Measurements from ENCODE around the gene AVL9. TPM values are rescaled to one million over a fixed set of nuclear protein-coding genes. Genes with fewer than 3 reads are reported as not detected.

AVL9 gene
- total and polyA plus RNA-seq, 2 of the 13 experiments (the other 11 are each of a cell fraction or from before 2014, with no cell fraction given): 29.9 to 48.0 TPM

DNA sequence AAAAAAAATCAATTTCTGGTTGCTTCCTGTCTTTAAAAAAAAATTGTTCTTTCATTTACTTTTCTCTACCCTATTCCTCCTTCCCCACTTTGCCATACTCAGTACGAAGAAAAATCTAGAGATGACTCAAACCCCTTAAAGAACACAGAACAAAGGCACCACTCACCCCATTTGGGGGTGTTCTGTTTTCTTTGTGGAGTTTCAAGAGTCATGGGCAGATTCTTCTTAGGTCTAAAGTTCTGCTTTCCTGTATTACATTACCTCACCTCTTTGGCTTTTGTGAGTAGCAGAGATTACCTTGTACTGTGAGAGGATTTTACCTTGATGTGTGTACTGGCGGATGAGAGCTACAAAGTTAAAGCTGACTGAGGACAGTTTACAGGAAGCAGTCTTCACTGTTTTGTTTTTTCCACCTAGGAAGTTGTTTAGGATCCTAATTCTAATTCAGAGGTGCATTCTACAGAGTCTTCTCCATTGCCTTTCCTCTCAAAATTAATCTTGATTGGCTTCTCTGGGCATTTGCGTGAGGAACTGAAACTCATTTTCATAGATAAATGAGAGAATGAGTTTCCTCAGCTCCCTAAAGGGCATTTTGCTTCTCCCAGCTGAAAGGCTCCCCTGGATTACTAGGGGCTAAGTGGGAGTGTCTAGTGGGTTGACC, 20.7 kb downstream of the AVL9 start (continued):
- no peak for TF ChIP-seq KIAA2018 (CRISPR knock-in tag; IDR thresholded peaks at IDR 0.05; ENCODE audit: borderline replicate concordance)
- TF ChIP-seq RNF219 (CRISPR knock-in tag; IDR thresholded peaks at IDR 0.05): no peak
- TF ChIP-seq GLI4 (CRISPR knock-in tag; IDR thresholded peaks at IDR 0.05; ENCODE audit: borderline replicate concordance): no peak
- TF ChIP-seq ZNF138 (CRISPR knock-in tag; IDR thresholded peaks at IDR 0.05; ENCODE audit: low read depth): no peak
- peak; percentile 50; the same call in 1 of the 2 replicates for TF ChIP-seq MED1 (CRISPR knock-in tag; IDR thresholded peaks at IDR 0.05)
- no peak for TF ChIP-seq NFE2L1 (CRISPR knock-in tag; IDR thresholded peaks at IDR 0.05; ENCODE audit: borderline replicate concordance)
- peak; percentile 78 for TF ChIP-seq PAXIP1 (CRISPR knock-in tag; conservative IDR thresholded peaks at IDR 0.05)
- no peak for TF ChIP-seq SRSF1 (optimal IDR thresholded peaks at IDR 0.05; ENCODE audit: low read depth, low read length)
- TF ChIP-seq ZNF282 (IDR thresholded peaks at IDR 0.05; ENCODE audit: partially characterized antibody): no peak
- no peak for TF ChIP-seq ZNF451 (CRISPR knock-in tag; IDR thresholded peaks at IDR 0.05)
- TF ChIP-seq, protein P1, sequence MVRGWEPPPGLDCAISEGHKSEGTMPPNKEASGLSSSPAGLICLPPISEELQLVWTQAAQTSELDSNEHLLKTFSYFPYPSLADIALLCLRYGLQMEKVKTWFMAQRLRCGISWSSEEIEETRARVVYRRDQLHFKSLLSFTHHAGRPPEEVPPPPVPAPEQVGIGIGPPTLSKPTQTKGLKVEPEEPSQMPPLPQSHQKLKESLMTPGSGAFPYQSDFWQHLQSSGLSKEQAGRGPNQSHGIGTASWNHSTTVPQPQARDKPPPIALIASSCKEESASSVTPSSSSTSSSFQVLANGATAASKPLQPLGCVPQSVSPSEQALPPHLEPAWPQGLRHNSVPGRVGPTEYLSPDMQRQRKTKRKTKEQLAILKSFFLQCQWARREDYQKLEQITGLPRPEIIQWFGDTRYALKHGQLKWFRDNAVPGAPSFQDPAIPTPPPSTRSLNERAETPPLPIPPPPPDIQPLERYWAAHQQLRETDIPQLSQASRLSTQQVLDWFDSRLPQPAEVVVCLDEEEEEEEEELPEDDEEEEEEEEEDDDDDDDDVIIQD (CRISPR knock-in tag; IDR thresholded peaks at IDR 0.05; ENCODE audit: low read depth): peak; percentile 47; the same call in 1 of the 2 replicates
- no peak for TF ChIP-seq LCORL (IDR thresholded peaks at IDR 0.05)
- peak; percentile 48; the same call in 1 of the 2 replicates for TF ChIP-seq LCORL (CRISPR knock-in tag; IDR thresholded peaks at IDR 0.05)
- TF ChIP-seq POLR2AphosphoS2 (IDR thresholded peaks at IDR 0.05; ENCODE audit: low read depth, low read length): no peak

All from HepG2 (cell line).